GM18868 (cell line): ENCODE data around the gene MMP25.
"Not testable (repeated sequence)": the region's sequence is repeated elsewhere in the genome, so short reads cannot be mapped to it uniquely, and the experiment has no call there.

Experiments
- ATAC-seq: cut with Tn5 transposase; IDR thresholded peaks from one replicate; pipeline ENCODE4 v1.9.1; 2021; ENCODE audit warnings: mild to moderate bottlenecking, moderate library complexity; ENCODE audit not compliant: unreplicated experiment

The MMP25 gene

GRCh38 chr16:3070608-3071111 lies 24.3 kb downstream of the MMP25 start:
- ATAC-seq = no peak

- no peak for ATAC-seq
These were observed 25.3 kb downstream of the MMP25 start for GRCh38 chr16:3071655-3072054.

GRCh38 chr16:3072148-3072547 lies 25.8 kb downstream of the MMP25 start:
- ATAC-seq = not testable (repeated sequence)

GRCh38 chr16:3072576-3073263 lies 26.4 kb downstream of the MMP25 start:
- not testable (repeated sequence) for ATAC-seq

GRCh38 chr16:3073448-3073847 lies 27.1 kb downstream of the MMP25 start:
- no peak for ATAC-seq

- ATAC-seq = peak; percentile 86
These were observed 28.6 kb downstream of the MMP25 start for GRCh38 chr16:3074860-3075522.

- no peak for ATAC-seq
These were observed 29.2 kb downstream of the MMP25 start for GRCh38 chr16:3075523-3075915.

GRCh38 chr16:3075946-3076345 lies 29.6 kb downstream of the MMP25 start:
- not testable (repeated sequence) for ATAC-seq

GRCh38 chr16:3076577-3076976 lies 30.2 kb downstream of the MMP25 start:
- no peak for ATAC-seq

GRCh38 chr16:3080024-3080423 lies 33.7 kb downstream of the MMP25 start:
- ATAC-seq = no peak

- not testable (repeated sequence) for ATAC-seq
These were observed 35.6 kb downstream of the MMP25 start for GRCh38 chr16:3081957-3082356.

GRCh38 chr16:3083408-3083807 lies 37.0 kb downstream of the MMP25 start:
- not testable (repeated sequence) for ATAC-seq

- ATAC-seq = no peak
These were observed 38.1 kb downstream of the MMP25 start for GRCh38 chr16:3084491-3084890.

- no peak for ATAC-seq
These were observed 38.8 kb downstream of the MMP25 start for GRCh38 chr16:3084969-3085670.

GRCh38 chr16:3085868-3086595 lies 39.7 kb downstream of the MMP25 start:
- no peak for ATAC-seq

GRCh38 chr16:3086596-3087242 lies 40.4 kb downstream of the MMP25 start:
- ATAC-seq = no peak

- no peak for ATAC-seq
These were observed 41.2 kb downstream of the MMP25 start for GRCh38 chr16:3087243-3088235.

- no peak for ATAC-seq
These were observed 42.1 kb downstream of the MMP25 start for GRCh38 chr16:3088450-3088849.

GRCh38 chr16:3088925-3089716 lies 42.8 kb downstream of the MMP25 start:
- ATAC-seq = no peak
